Activated CD4-positive, CD25-positive, alpha-beta regulatory T cell (primary cell): ENCODE measurements around the gene MEIKIN.

Source experiments
- DNase-seq, 4 experiments: peaks; one replicate each; lab custom pipeline; 2025; lab: John Stamatoyannopoulos, UW

Gene MEIKIN

GRCh38 chr5:131945551-131946168, at the start of gene MEIKIN:
Gene MEIKIN (minus strand): TSS chr5:131945663. CDS start chr5:131945505, 158 bp downstream.
- no peak for DNase-seq

GRCh38 chr5:131994533-131995226, 49.2 kb upstream of the MEIKIN start:
- DNase-seq: no peak

- no peak for DNase-seq
Measured at GRCh38 chr5:131994090-131994489, 48.6 kb upstream of the MEIKIN start.

GRCh38 chr5:131993676-131994075, 48.2 kb upstream of the MEIKIN start:
- no peak for DNase-seq

- no peak for DNase-seq
Measured at GRCh38 chr5:131992370-131992769, 46.9 kb upstream of the MEIKIN start.

GRCh38 chr5:131991593-131992324, 46.3 kb upstream of the MEIKIN start:
- DNase-seq: no peak

GRCh38 chr5:131990716-131991115, 45.3 kb upstream of the MEIKIN start:
- DNase-seq: no peak

- DNase-seq: no peak
Measured at GRCh38 chr5:131988601-131989000, 43.1 kb upstream of the MEIKIN start.

- DNase-seq: no peak
Measured at GRCh38 chr5:131987251-131987650, 41.8 kb upstream of the MEIKIN start.

GRCh38 chr5:131986161-131986912, 40.9 kb upstream of the MEIKIN start:
- no peak for DNase-seq

- no peak for DNase-seq
Measured at GRCh38 chr5:131984956-131985665, 39.6 kb upstream of the MEIKIN start.

- no peak for DNase-seq
Measured at GRCh38 chr5:131983244-131983771, 37.8 kb upstream of the MEIKIN start.

- DNase-seq: no peak
Measured at GRCh38 chr5:131981516-131981915, 36.1 kb upstream of the MEIKIN start.

GRCh38 chr5:131980696-131981095, 35.2 kb upstream of the MEIKIN start:
- DNase-seq: no peak

- no peak for DNase-seq
Measured at GRCh38 chr5:131979816-131980215, 34.4 kb upstream of the MEIKIN start.

- no peak for DNase-seq
Measured at GRCh38 chr5:131977212-131977604, 31.7 kb upstream of the MEIKIN start.

GRCh38 chr5:131976414-131977211, 31.1 kb upstream of the MEIKIN start:
- DNase-seq: no peak

GRCh38 chr5:131974956-131975726, 29.7 kb upstream of the MEIKIN start:
- no peak for DNase-seq

GRCh38 chr5:131974622-131974955, 29.1 kb upstream of the MEIKIN start:
- no peak for DNase-seq

- no peak for DNase-seq
Measured at GRCh38 chr5:131974016-131974415, 28.6 kb upstream of the MEIKIN start.
